Measurements from ENCODE around the gene ARHGAP25.

Gene ARHGAP25

DNA sequence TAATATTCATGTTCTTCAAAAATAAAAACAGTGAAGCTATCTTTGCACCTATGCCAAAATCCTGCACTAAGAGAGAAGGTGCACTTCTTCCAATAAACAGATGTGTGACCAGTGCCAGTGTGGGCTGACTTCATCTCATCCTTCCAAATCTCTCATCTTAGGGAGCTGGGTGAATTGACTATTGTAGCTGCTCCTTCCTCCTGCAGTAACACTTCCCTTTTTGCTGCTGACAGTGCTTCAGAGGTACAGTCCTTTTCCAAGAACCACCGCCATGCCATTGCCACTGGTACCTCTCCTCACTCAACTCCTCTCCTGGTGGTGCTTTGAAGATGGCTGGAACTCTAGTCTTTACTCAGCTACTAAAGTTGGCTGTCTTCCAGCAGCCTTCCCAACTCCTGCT is 42.1 kb upstream of the ARHGAP25 start:
- DNase-seq (ENCODE audit: low spot score), result no peak
- TF ChIP-seq, protein P1, sequence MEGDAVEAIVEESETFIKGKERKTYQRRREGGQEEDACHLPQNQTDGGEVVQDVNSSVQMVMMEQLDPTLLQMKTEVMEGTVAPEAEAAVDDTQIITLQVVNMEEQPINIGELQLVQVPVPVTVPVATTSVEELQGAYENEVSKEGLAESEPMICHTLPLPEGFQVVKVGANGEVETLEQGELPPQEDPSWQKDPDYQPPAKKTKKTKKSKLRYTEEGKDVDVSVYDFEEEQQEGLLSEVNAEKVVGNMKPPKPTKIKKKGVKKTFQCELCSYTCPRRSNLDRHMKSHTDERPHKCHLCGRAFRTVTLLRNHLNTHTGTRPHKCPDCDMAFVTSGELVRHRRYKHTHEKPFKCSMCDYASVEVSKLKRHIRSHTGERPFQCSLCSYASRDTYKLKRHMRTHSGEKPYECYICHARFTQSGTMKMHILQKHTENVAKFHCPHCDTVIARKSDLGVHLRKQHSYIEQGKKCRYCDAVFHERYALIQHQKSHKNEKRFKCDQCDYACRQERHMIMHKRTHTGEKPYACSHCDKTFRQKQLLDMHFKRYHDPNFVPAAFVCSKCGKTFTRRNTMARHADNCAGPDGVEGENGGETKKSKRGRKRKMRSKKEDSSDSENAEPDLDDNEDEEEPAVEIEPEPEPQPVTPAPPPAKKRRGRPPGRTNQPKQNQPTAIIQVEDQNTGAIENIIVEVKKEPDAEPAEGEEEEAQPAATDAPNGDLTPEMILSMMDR (IDR thresholded peaks at IDR 0.05; ENCODE audit: extremely low read depth, insufficient read depth, missing control alignments), result no peak
- in situ Hi-C loops (cut with MboI; ENCODE audit: low pct_unique_long_range_greater_than_20kb, low sequenced_read_pairs, unreplicated experiment), result no loop called here

DNA sequence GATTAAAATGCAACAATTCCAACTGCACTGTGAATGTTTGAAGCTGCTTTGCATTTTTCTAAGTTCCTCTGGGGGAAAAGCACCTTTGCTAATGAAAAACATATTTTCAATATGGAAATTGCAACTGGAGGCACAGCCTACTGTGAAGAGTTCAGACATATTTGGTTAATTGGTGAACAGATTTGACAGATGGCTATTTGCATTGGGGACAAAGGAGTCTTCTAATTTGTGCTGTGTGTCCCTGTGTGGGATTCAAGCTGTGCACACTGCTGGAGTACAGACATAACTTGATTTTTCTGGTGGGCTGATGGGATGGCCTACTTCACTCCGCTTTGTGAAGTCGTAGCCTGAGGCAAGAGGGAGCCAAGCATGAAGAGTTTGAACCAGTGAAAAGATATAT is 40.7 kb upstream of the ARHGAP25 start:
- DNase-seq (ENCODE audit: low spot score), result no peak
- TF ChIP-seq, protein P1 (IDR thresholded peaks at IDR 0.05; ENCODE audit: extremely low read depth, insufficient read depth, missing control alignments), result no peak
- in situ Hi-C loops (cut with MboI; ENCODE audit: low pct_unique_long_range_greater_than_20kb, low sequenced_read_pairs, unreplicated experiment), result no loop called here

DNA sequence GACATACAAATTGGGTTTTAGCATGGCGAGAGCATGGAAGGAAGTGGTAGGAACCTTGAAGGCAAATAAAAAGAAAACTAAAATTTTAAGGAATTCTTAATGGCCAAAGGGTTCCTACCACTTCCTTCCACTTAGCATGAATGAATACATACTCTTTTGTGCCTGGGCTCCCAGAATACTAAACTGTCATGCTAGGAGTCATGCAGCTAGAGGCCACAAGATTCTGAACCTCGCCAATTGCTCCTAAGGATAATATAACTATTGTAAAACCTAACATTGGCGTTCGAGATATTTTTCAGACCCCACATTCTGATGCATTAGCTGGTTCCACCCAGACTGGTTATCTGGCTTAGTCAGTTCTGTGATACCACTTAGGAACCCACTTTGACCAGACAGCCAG is 38.6 kb upstream of the ARHGAP25 start:
- in situ Hi-C loops (cut with MboI; ENCODE audit: low pct_unique_long_range_greater_than_20kb, low sequenced_read_pairs, unreplicated experiment), result no loop called here
- no peak for DNase-seq (ENCODE audit: low spot score)
- TF ChIP-seq, protein P1 (IDR thresholded peaks at IDR 0.05; ENCODE audit: extremely low read depth, insufficient read depth, missing control alignments), result no peak

DNA sequence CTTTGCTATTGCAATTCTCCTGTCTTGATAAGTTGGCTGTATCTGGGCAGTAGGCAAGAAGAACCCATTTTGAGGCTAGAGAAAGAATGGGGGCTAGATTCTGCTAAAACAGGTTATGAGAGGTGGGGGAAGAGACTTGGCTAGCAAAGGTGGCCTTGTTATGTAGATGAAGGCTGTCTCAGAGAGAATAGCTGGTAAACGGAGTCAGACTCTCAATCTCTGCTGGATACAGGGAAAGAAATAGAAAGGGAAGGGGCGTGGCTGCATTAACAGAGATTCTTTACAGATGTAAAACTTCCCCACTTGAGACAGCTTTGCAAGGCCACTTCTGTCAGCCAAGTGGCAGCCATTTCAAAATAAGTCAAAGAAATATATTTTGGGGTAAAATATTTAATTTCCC is 38.1 kb upstream of the ARHGAP25 start:
- TF ChIP-seq, protein P1 (IDR thresholded peaks at IDR 0.05; ENCODE audit: extremely low read depth, insufficient read depth, missing control alignments), result no peak
- no peak for DNase-seq (ENCODE audit: low spot score)
- in situ Hi-C loops (cut with MboI; ENCODE audit: low pct_unique_long_range_greater_than_20kb, low sequenced_read_pairs, unreplicated experiment), result no loop called here

DNA sequence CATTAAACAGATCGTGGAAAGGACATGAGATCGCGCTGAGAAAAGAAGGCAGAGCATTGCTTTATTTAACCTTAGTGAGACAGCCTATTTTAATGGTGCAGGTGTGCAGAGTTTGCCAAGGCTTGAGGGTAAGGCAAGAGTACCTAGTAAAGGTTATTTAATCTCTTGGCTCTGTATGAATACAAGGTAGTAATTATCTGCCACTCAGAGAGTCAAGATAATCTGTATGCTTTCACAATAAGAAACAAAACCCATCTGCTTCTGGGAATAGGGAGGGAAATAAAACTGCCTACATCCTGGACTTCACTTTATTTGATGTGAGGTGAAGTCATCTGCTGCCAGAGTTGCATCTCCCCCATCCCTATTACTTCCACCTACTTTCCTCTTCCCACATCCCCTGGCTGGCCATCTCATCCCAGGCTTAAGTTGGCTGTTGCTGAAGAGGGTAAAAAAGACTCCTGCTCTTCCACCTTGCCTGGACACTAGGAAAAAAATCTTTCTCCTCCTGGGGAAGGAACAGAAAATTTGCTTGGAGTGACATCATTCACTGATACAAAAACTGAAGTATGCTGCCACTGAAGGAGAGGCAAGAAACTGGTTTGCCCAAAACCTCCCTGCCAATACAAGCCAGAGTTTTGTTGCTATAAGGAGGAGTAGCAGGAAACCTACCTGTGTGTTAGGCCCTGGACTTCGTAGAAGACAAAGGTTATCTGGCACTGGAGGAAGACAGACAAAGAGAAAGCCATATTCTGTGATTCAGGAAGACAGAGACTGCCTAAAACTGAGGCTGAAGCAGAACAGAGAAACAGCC is 35.8 kb upstream of the ARHGAP25 start:
- TF ChIP-seq, protein P1 (IDR thresholded peaks at IDR 0.05; ENCODE audit: extremely low read depth, insufficient read depth, missing control alignments), result no peak
- in situ Hi-C loops (cut with MboI; ENCODE audit: low pct_unique_long_range_greater_than_20kb, low sequenced_read_pairs, unreplicated experiment), result no loop called here
- DNase-seq (ENCODE audit: low spot score), result no peak

DNA sequence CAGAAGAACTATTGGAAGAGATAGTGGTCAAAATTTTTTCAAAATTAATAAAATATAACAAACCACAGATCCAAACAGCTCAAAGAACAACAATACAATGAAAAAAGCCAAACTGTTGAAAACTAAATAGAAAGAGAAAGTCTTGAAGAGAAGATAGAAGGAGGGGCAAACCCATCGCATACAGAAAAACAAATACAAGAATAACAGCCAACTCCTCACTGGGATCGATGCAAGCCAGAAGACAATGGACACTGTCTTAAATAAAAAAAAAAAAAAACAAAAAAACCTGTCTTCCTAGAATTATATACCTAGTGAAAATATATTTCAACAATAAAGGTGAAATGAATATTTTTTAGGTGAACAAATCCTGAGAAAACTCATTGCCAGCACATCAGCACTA is 34.1 kb upstream of the ARHGAP25 start:
- TF ChIP-seq, protein P1 (IDR thresholded peaks at IDR 0.05; ENCODE audit: extremely low read depth, insufficient read depth, missing control alignments), result no peak
- in situ Hi-C loops (cut with MboI; ENCODE audit: low pct_unique_long_range_greater_than_20kb, low sequenced_read_pairs, unreplicated experiment), result loop anchor here (25.0 kb wide), 1 partner anchor 213 kb away; no protein-coding TSS in a partner anchor
- no peak for DNase-seq (ENCODE audit: low spot score)
